Panc1 (cell line): ENCODE data around the gene DAB1. TPM values are rescaled to one million over a fixed set of nuclear protein-coding genes. Genes with fewer than 3 reads are reported as not detected.

ENCODE experiments used
- ATAC-seq: fragments of 200-7000 bp; cut with Tn5 transposase; 2 replicates; pipeline ENCODE4 v1.9.1; 2020; ENCODE audit warnings: mild to moderate bottlenecking, moderate library complexity
- BruUV-seq: library from RNA; stranded (reverse); fragments of 400-500 nt; replicated peaks from 2 replicates; lab custom pipeline; 2021; lab: Mats Ljungman, UMichigan
- CTCF ChIA-PET: fragments of 300-600 bp; sonication (Branson Sonifier 250); formaldehyde crosslinking; loops from one replicate; lab custom pipeline; 2022; ENCODE audit warnings: antibody characterized with exemption; lab: Charles Lee
- POLR2A ChIA-PET: fragments of 300-600 bp; sonication (Branson Sonifier 250); formaldehyde crosslinking; loops from one replicate; lab custom pipeline; 2022; ENCODE audit warnings: antibody characterized with exemption; lab: Charles Lee
- DNase-seq: peaks from one replicate; pipeline ENCODE4 v3.0.0-alpha.2; 2010; ENCODE audit warnings: low read depth, low spot score
- H3K27ac ChIP-seq: 2 replicates; pipeline ENCODE4 v1.5.1; 2011; ENCODE audit warnings: mild to moderate bottlenecking, low read length, inconsistent platforms
- H3K27me3 ChIP-seq: fragments of 200-500 bp; sonication (Bioruptor generic); 2 replicates; pipeline ENCODE4 v1.6.0; 2014; ENCODE audit warnings: low read length, inconsistent platforms; ENCODE audit not compliant: control insufficient read depth, insufficient read depth
- H3K36me3 ChIP-seq: fragments of 200-500 bp; sonication (Bioruptor generic); 2 replicates; pipeline ENCODE4 v1.5.1; 2014; ENCODE audit warnings: inconsistent platforms, mild to moderate bottlenecking, low read length, moderate library complexity; ENCODE audit not compliant: control insufficient read depth, insufficient read depth
- H3K4me1 ChIP-seq: 2 replicates; pipeline ENCODE4 v1.5.1; 2011; ENCODE audit warnings: inconsistent platforms, mild to moderate bottlenecking, low read length, moderate library complexity; ENCODE audit not compliant: control insufficient read depth, insufficient read depth
- H3K4me3 ChIP-seq, 2 experiments: 2 replicates each; pipeline ENCODE4 v1.5.1; 2011 to 2012; ENCODE audit warnings: low read depth in 2 of 2, low read length in 2 of 2, mild to moderate bottlenecking in 2 of 2, inconsistent platforms in 1 of 2, moderate library complexity in 1 of 2
- H3K9me3 ChIP-seq: fragments of 200-500 bp; sonication (Bioruptor generic); 2 replicates; pipeline ENCODE4 v1.5.1; 2014; ENCODE audit warnings: low read depth, mild to moderate bottlenecking, inconsistent platforms, low read length, moderate library complexity; ENCODE audit not compliant: control insufficient read depth, insufficient read depth
- POLR2AphosphoS5 ChIP-seq: IDR thresholded peaks from 2 replicates; pipeline ENCODE4 v1.6.1; 2012; ENCODE audit warnings: mild to moderate bottlenecking, low read depth, low read length, moderate library complexity
- SIN3A ChIP-seq: IDR thresholded peaks from 2 replicates; pipeline ENCODE4 v1.6.1; 2012; ENCODE audit warnings: low read depth, mild to moderate bottlenecking, low read length, moderate library complexity, borderline replicate concordance; ENCODE audit not compliant: insufficient read depth
- TCF7L2 ChIP-seq: IDR thresholded peaks from 2 replicates; pipeline ENCODE4 v1.6.1; 2011; ENCODE audit warnings: mild to moderate bottlenecking, low read depth, low read length, inconsistent platforms
- in situ Hi-C: cut with HindIII; loops from 2 replicates; pipeline ENCODE4 v1.10.0; 2016; ENCODE audit warnings: low sequenced_read_pairs, low pct_unique_long_range_greater_than_20kb
- intact Hi-C: fragments of 100-400 bp; cut with micrococcal nuclease; formaldehyde crosslinking; loops from one replicate; pipeline ENCODE4 v1.10.0; 2022; ENCODE audit not compliant: unreplicated experiment
- total RNA-seq: library from RNA; stranded (reverse); gene quantifications from one replicate; pipeline ENCODE4 v1.2.1, GENCODE V29; 2021; ENCODE audit not compliant: unreplicated experiment
- TF ChIP-seq, protein P1 (sequence below), 2 experiments: IDR thresholded peaks; 2 replicates each; pipeline ENCODE4 v1.6.1; 2011 to 2012; ENCODE audit warnings: low read depth in 2 of 2, control low read depth in 1 of 2, low read length in 1 of 2, mild to moderate bottlenecking in 1 of 2, moderate library complexity in 1 of 2; ENCODE audit not compliant: insufficient read depth in 1 of 2
- TF ChIP-seq, protein P2 (sequence below): fragments of 450-650 bp; IDR thresholded peaks from 2 replicates; pipeline ENCODE4 v1.5.1; 2017; ENCODE audit warnings: mild to moderate bottlenecking

DAB1 gene
- total RNA-seq, 1 experiment from 2014 or later, result 0.05 TPM

- no peak overlapping the region for H3K4me3 ChIP-seq
- CTCF ChIA-PET, result no interaction called here
- POLR2A ChIA-PET, result no interaction called here
- no peaks in the 10 kb centered on the region for H3K4me1 ChIP-seq
- H3K27ac ChIP-seq, result no peak overlapping the region
- peaks cover 2% of the 10 kb centered on the region; the same call in 1 of the 2 replicates for H3K27me3 ChIP-seq
- in situ Hi-C loops (no loop called here), intact Hi-C loops (no loop called here)
- no peak for TF ChIP-seq SIN3A
- TF ChIP-seq TCF7L2, result no peak
- TF ChIP-seq, protein P1, sequence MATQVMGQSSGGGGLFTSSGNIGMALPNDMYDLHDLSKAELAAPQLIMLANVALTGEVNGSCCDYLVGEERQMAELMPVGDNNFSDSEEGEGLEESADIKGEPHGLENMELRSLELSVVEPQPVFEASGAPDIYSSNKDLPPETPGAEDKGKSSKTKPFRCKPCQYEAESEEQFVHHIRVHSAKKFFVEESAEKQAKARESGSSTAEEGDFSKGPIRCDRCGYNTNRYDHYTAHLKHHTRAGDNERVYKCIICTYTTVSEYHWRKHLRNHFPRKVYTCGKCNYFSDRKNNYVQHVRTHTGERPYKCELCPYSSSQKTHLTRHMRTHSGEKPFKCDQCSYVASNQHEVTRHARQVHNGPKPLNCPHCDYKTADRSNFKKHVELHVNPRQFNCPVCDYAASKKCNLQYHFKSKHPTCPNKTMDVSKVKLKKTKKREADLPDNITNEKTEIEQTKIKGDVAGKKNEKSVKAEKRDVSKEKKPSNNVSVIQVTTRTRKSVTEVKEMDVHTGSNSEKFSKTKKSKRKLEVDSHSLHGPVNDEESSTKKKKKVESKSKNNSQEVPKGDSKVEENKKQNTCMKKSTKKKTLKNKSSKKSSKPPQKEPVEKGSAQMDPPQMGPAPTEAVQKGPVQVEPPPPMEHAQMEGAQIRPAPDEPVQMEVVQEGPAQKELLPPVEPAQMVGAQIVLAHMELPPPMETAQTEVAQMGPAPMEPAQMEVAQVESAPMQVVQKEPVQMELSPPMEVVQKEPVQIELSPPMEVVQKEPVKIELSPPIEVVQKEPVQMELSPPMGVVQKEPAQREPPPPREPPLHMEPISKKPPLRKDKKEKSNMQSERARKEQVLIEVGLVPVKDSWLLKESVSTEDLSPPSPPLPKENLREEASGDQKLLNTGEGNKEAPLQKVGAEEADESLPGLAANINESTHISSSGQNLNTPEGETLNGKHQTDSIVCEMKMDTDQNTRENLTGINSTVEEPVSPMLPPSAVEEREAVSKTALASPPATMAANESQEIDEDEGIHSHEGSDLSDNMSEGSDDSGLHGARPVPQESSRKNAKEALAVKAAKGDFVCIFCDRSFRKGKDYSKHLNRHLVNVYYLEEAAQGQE (IDR thresholded peaks at IDR 0.05; ENCODE audit: insufficient read depth in 1 of 2, low read depth in 2 of 2, low read length in 1 of 2), result no peak
- TF ChIP-seq POLR2AphosphoS5, result no peak
- TF ChIP-seq, protein P2, sequence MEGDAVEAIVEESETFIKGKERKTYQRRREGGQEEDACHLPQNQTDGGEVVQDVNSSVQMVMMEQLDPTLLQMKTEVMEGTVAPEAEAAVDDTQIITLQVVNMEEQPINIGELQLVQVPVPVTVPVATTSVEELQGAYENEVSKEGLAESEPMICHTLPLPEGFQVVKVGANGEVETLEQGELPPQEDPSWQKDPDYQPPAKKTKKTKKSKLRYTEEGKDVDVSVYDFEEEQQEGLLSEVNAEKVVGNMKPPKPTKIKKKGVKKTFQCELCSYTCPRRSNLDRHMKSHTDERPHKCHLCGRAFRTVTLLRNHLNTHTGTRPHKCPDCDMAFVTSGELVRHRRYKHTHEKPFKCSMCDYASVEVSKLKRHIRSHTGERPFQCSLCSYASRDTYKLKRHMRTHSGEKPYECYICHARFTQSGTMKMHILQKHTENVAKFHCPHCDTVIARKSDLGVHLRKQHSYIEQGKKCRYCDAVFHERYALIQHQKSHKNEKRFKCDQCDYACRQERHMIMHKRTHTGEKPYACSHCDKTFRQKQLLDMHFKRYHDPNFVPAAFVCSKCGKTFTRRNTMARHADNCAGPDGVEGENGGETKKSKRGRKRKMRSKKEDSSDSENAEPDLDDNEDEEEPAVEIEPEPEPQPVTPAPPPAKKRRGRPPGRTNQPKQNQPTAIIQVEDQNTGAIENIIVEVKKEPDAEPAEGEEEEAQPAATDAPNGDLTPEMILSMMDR, result no peak
- DNase-seq (no peak), ATAC-seq (no peak)
- no TSS peak for BruUV-seq
- H3K9me3 ChIP-seq, result no peaks in the 10 kb centered on the region
- no peaks in the 10 kb centered on the region for H3K36me3 ChIP-seq
Measured at GRCh38 chr1:57269630-57270225, 154.1 kb downstream of the DAB1 start.

DNA sequence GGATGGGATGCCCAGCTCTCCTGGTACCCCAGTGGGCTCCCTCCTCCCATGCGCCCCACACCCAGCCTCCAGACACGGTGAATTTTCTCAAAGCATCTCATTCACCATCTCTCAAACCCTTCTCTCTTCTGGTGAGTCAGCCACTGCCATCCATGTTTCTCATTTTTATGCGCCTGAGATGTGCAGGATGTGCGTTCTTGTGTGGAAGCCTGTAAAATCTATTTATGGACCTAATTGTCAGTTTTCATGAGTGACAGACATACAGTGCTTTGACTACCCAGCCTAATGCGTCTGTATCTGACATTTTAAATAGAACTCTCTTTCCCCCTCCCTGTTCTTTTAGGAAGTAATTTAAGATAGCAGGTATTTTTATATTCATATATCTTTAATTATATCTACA is 158.8 kb downstream of the DAB1 start:
- H3K9me3 ChIP-seq, result no peaks in the 10 kb centered on the region
- H3K27me3 ChIP-seq, result peaks cover 2% of the 10 kb centered on the region; the same call in 1 of the 2 replicates
- H3K27ac ChIP-seq, result no peak overlapping the region
- no peak for DNase-seq
- no TSS peak for BruUV-seq
- ATAC-seq, result no peak
- intact Hi-C loops, result no loop called here
- ChIA-PET POLR2A (no interaction called here), CTCF (no interaction called here)
- H3K4me3 ChIP-seq, result no peak overlapping the region
- in situ Hi-C loops, result no loop called here
- no peaks in the 10 kb centered on the region for H3K4me1 ChIP-seq
- TF ChIP-seq POLR2AphosphoS5 (no peak), TCF7L2 (no peak), SIN3A (no peak)
- TF ChIP-seq, protein P1 (IDR thresholded peaks at IDR 0.05; ENCODE audit: insufficient read depth in 1 of 2, low read depth in 2 of 2, low read length in 1 of 2), result no peak
- TF ChIP-seq, protein P2, result no peak
- H3K36me3 ChIP-seq, result no peaks in the 10 kb centered on the region
